Astrocyte (in vitro differentiated cells and primary cell): ENCODE results near the gene NDUFV3.

Experiments
- CTCF ChIP-seq: IDR thresholded peaks from 2 replicates; pipeline ENCODE4 v1.5.1; 2011; ENCODE audit warnings: low read depth, mild to moderate bottlenecking, inconsistent platforms, low read length, moderate library complexity; ENCODE audit not compliant: insufficient read depth
- EZH2 ChIP-seq: IDR thresholded peaks from 2 replicates; pipeline ENCODE4 v1.6.1; 2012; ENCODE audit warnings: mild to moderate bottlenecking, low read length, inconsistent platforms; ENCODE audit not compliant: insufficient read depth

- no peak for TF ChIP-seq CTCF
- TF ChIP-seq EZH2 = no peak
These were observed 29.6 kb upstream of the NDUFV3 start for GRCh38 chr21:42863504-42863870.
